ENCODE data around the gene NRROS. TPM values are rescaled to one million over a fixed set of nuclear protein-coding genes. Genes with fewer than 3 reads are reported as not detected.

NRROS gene
- total and polyA plus RNA-seq, 7 donors: 0.60 to 7.5 (median 5.8) TPM

DNA sequence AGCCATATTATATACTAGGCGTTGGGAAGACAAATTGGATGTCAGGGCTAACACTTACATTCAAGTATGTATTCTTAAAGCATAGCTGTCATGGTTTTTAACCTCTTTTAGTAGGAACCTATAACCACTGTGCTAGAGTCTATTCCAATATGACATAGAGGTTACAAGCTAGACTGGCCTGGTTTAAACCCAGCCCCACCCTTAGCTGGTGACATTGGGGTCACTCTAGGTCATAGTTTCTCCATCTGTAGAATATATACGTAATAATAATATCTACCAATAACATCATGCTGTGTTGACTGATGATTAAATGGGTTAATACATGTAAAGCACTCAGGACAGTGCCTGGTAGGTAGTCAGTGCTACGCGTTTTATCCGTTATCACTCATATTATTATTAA, 16.7 kb downstream of the NRROS start:
- no peaks in the 10 kb centered on the region for H3K9me3 ChIP-seq
- H3K36me3 ChIP-seq: peaks cover 0 to 6% (median 0%) of the 10 kb centered on the region in 4 donors
- intact Hi-C loops (cut with DNase I): no loop called here
- DNase-seq: no peak
- H3K4me3 ChIP-seq: no peak overlapping the region
- no peak for TF ChIP-seq POLR2AphosphoS5 (IDR thresholded peaks at IDR 0.05)
- no peak for TF ChIP-seq POLR2A (IDR thresholded peaks at IDR 0.05)
- WGBS, 2 donors: 93 to 94% methylated on average over 5 of the region's 5 CpGs
- no peaks in the 10 kb centered on the region for H3K27me3 ChIP-seq
- H3K27ac ChIP-seq: no peak overlapping the region
- peaks cover 0 to 7% (median 3%) of the 10 kb centered on the region in 4 donors for H3K4me1 ChIP-seq

DNA sequence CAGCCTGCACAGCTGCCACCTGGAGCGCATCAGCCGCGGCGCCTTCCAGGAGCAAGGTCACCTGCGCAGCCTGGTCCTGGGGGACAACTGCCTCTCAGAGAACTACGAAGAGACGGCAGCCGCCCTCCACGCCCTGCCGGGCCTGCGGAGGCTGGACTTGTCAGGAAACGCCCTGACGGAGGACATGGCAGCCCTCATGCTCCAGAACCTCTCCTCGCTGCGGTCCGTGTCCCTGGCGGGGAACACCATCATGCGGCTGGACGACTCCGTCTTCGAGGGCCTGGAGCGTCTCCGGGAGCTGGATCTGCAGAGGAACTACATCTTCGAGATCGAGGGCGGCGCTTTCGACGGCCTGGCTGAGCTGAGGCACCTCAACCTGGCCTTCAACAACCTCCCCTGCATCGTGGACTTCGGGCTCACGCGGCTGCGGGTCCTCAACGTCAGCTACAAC, 20.4 kb downstream of the NRROS start:
- WGBS, 2 donors: 96% methylated on average over 35 of the region's 35 CpGs
- no peak overlapping the region for H3K4me3 ChIP-seq

DNA sequence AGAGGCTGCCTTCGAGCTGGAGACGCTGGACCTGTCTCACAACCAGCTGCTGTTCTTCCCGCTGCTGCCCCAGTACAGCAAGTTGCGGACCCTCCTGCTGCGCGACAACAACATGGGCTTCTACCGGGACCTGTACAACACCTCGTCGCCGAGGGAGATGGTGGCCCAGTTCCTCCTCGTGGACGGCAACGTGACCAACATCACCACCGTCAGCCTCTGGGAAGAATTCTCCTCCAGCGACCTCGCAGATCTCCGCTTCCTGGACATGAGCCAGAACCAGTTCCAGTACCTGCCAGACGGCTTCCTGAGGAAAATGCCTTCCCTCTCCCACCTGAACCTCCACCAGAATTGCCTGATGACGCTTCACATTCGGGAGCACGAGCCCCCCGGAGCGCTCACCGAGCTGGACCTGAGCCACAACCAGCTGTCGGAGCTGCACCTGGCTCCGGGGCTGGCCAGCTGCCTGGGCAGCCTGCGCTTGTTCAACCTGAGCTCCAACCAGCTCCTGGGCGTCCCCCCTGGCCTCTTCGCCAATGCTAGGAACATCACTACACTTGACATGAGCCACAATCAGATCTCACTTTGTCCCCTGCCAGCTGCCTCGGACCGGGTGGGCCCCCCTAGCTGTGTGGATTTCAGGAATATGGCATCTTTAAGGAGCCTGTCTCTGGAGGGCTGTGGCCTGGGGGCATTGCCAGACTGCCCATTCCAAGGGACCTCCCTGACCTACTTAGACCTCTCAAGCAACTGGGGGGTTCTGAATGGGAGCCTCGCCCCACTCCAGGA, 21.1 kb downstream of the NRROS start:
- TF ChIP-seq EP300 (IDR thresholded peaks at IDR 0.05): no peak
- no peak for TF ChIP-seq POLR2AphosphoS5 (IDR thresholded peaks at IDR 0.05)
- no peak for TF ChIP-seq POLR2A (IDR thresholded peaks at IDR 0.05)
- TF ChIP-seq, protein P1, sequence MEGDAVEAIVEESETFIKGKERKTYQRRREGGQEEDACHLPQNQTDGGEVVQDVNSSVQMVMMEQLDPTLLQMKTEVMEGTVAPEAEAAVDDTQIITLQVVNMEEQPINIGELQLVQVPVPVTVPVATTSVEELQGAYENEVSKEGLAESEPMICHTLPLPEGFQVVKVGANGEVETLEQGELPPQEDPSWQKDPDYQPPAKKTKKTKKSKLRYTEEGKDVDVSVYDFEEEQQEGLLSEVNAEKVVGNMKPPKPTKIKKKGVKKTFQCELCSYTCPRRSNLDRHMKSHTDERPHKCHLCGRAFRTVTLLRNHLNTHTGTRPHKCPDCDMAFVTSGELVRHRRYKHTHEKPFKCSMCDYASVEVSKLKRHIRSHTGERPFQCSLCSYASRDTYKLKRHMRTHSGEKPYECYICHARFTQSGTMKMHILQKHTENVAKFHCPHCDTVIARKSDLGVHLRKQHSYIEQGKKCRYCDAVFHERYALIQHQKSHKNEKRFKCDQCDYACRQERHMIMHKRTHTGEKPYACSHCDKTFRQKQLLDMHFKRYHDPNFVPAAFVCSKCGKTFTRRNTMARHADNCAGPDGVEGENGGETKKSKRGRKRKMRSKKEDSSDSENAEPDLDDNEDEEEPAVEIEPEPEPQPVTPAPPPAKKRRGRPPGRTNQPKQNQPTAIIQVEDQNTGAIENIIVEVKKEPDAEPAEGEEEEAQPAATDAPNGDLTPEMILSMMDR (IDR thresholded peaks at IDR 0.05): no peak
- DNase-seq: no peak
- intact Hi-C loops (cut with DNase I): no loop called here
- peaks cover 0 to 6% (median 0%) of the 10 kb centered on the region in 4 donors for H3K36me3 ChIP-seq
- peaks cover 0 to 3% (median 0%) of the 10 kb centered on the region in 4 donors for H3K4me1 ChIP-seq
- no peaks in the 10 kb centered on the region for H3K27me3 ChIP-seq
- no peaks in the 10 kb centered on the region for H3K9me3 ChIP-seq
- 55 to 90% methylated on average over 32 of the region's 32 CpGs for WGBS, 2 donors
- no peak overlapping the region for H3K27ac ChIP-seq
- no peak overlapping the region for H3K4me3 ChIP-seq

More for the DNA sequence above, 20.4 kb downstream of the NRROS start:
- H3K27ac ChIP-seq: no peak overlapping the region
- H3K36me3 ChIP-seq: peaks cover 0 to 6% (median 0%) of the 10 kb centered on the region in 4 donors
- peaks cover 0 to 3% (median 0%) of the 10 kb centered on the region in 4 donors for H3K4me1 ChIP-seq
- intact Hi-C loops (cut with DNase I): no loop called here
- TF ChIP-seq POLR2A (IDR thresholded peaks at IDR 0.05): no peak
- TF ChIP-seq EP300 (IDR thresholded peaks at IDR 0.05): no peak
- TF ChIP-seq, protein P1 (IDR thresholded peaks at IDR 0.05): no peak
- no peak for TF ChIP-seq POLR2AphosphoS5 (IDR thresholded peaks at IDR 0.05)
- no peaks in the 10 kb centered on the region for H3K9me3 ChIP-seq
- H3K27me3 ChIP-seq: no peaks in the 10 kb centered on the region
- no peak for DNase-seq

DNA sequence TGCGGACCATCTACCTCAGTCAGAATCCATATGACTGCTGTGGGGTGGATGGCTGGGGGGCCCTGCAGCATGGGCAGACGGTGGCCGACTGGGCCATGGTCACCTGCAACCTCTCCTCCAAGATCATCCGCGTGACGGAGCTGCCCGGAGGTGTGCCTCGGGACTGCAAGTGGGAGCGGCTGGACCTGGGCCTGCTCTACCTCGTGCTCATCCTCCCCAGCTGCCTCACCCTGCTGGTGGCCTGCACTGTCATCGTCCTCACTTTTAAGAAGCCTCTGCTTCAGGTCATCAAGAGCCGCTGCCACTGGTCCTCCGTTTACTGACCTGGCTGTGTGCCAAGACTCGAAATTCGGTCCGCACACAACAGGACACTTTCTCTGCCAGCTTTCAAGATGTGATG, 21.9 kb downstream of the NRROS start:
- TF ChIP-seq POLR2AphosphoS5 (IDR thresholded peaks at IDR 0.05) (no peak), EP300 (IDR thresholded peaks at IDR 0.05) (no peak), POLR2A (IDR thresholded peaks at IDR 0.05) (no peak)
- TF ChIP-seq, protein P1 (IDR thresholded peaks at IDR 0.05): no peak
- peaks cover 0 to 3% (median 0%) of the 10 kb centered on the region in 4 donors for H3K4me1 ChIP-seq
- intact Hi-C loops (cut with DNase I): no loop called here
- H3K9me3 ChIP-seq: no peaks in the 10 kb centered on the region
- no peak for DNase-seq
- H3K27me3 ChIP-seq: no peaks in the 10 kb centered on the region
- H3K36me3 ChIP-seq: peaks cover 0 to 6% (median 0%) of the 10 kb centered on the region in 4 donors
- H3K27ac ChIP-seq: no peak overlapping the region
- H3K4me3 ChIP-seq: no peak overlapping the region
- WGBS, 2 donors: 78 to 88% methylated on average over 16 of the region's 16 CpGs

DNA sequence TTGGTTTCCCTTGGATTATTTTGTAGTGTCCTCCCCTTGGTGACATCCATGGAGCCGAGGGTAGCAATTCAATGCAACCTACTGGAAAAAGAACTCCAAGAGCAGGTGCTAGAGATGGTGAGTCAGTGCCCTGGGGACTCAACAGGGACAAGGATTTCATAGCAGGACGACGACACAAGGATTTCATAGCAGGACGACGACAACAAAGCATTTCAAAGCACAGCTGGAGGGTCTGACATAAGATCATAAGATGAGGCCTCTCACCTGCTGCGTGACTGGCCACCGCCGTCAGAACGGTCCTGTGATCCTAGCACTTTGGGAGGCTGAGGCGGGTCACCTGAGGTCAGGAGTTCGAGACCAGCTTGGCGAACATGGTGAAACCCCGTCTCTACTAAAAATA, 22.5 kb downstream of the NRROS start:
- H3K4me1 ChIP-seq: peaks cover 0 to 3% (median 0%) of the 10 kb centered on the region in 4 donors
- 90 to 93% methylated on average over 13 of the region's 13 CpGs for WGBS, 2 donors
- H3K27me3 ChIP-seq: no peaks in the 10 kb centered on the region
- no peak for DNase-seq
- H3K27ac ChIP-seq: no peak overlapping the region
- no peak overlapping the region for H3K4me3 ChIP-seq
- intact Hi-C loops (cut with DNase I): no loop called here
- TF ChIP-seq EP300 (IDR thresholded peaks at IDR 0.05): no peak
- TF ChIP-seq, protein P1 (IDR thresholded peaks at IDR 0.05): no peak
- TF ChIP-seq POLR2A (IDR thresholded peaks at IDR 0.05): no peak
- no peak for TF ChIP-seq POLR2AphosphoS5 (IDR thresholded peaks at IDR 0.05)
- no peaks in the 10 kb centered on the region for H3K9me3 ChIP-seq
- H3K36me3 ChIP-seq: peaks cover 0 to 6% (median 0%) of the 10 kb centered on the region in 4 donors
